GM18907 (cell line): ENCODE measurements around the gene HSPA12A.

Source experiments
- ATAC-seq: cut with Tn5 transposase; IDR thresholded peaks from one replicate; pipeline ENCODE4 v1.9.1; 2021; ENCODE audit warnings: mild to moderate bottlenecking, moderate library complexity; ENCODE audit not compliant: unreplicated experiment

HSPA12A gene

GRCh38 chr10:116744163-116744753 is 1.9 kb upstream of the HSPA12A start:
- ATAC-seq, result no peak

- ATAC-seq, result no peak
Observed at GRCh38 chr10:116743266-116744064, 1.1 kb upstream of the HSPA12A start.

- ATAC-seq, result peak; percentile 8
Observed at GRCh38 chr10:116741391-116742351, 695 bp downstream of the HSPA12A start.

- no peak for ATAC-seq
Observed at GRCh38 chr10:116740971-116741370, 1.4 kb downstream of the HSPA12A start.

GRCh38 chr10:116738339-116738738 is 4.0 kb downstream of the HSPA12A start:
- ATAC-seq, result no peak

GRCh38 chr10:116737627-116738327 is 4.6 kb downstream of the HSPA12A start:
- no peak for ATAC-seq

- ATAC-seq, result no peak
Observed at GRCh38 chr10:116733566-116733965, 8.8 kb downstream of the HSPA12A start.

GRCh38 chr10:116732573-116732972 is 9.8 kb downstream of the HSPA12A start:
- ATAC-seq, result no peak

- no peak for ATAC-seq
Observed at GRCh38 chr10:116730464-116731260, 11.7 kb downstream of the HSPA12A start.

- no peak for ATAC-seq
Observed at GRCh38 chr10:116729243-116729642, 13.1 kb downstream of the HSPA12A start.

- no peak for ATAC-seq
Observed at GRCh38 chr10:116728526-116729096, 13.8 kb downstream of the HSPA12A start.

- ATAC-seq, result no peak
Observed at GRCh38 chr10:116723428-116724281, 18.7 kb downstream of the HSPA12A start.

- ATAC-seq, result no peak
Observed at GRCh38 chr10:116722736-116723427, 19.5 kb downstream of the HSPA12A start.

GRCh38 chr10:116721547-116722392 is 20.6 kb downstream of the HSPA12A start:
- ATAC-seq, result no peak

GRCh38 chr10:116720668-116721546 is 21.5 kb downstream of the HSPA12A start:
- no peak for ATAC-seq

GRCh38 chr10:116720241-116720643 is 22.1 kb downstream of the HSPA12A start:
- no peak for ATAC-seq
